PFSK-1 (cell line): ENCODE results near the gene NASP.

Experiments
- FOXP2 ChIP-seq: optimal IDR thresholded peaks from 2 replicates; pipeline ENCODE3; 2011; ENCODE audit warnings: borderline replicate concordance, control low read depth, inconsistent platforms; ENCODE audit not compliant: insufficient read depth; ENCODE audit errors: extremely low read length, extremely low read depth
- POLR2AphosphoS5 ChIP-seq: IDR thresholded peaks from 2 replicates; pipeline ENCODE4 v1.6.1; 2012; ENCODE audit warnings: low read depth, mild to moderate bottlenecking, control low read depth, low read length, moderate library complexity
- SIN3A ChIP-seq: IDR thresholded peaks from 2 replicates; pipeline ENCODE4 v1.6.1; 2012; ENCODE audit warnings: mild to moderate bottlenecking, low read length, moderate library complexity, borderline replicate concordance; ENCODE audit not compliant: insufficient read depth
- TAF1 ChIP-seq: IDR thresholded peaks from 2 replicates; pipeline ENCODE4 v1.6.1; 2012; ENCODE audit warnings: low read length, control low read depth, borderline replicate concordance; ENCODE audit not compliant: insufficient read depth
- TF ChIP-seq, protein P1 (sequence below), 2 experiments: IDR thresholded peaks; 2 replicates each; pipeline versions ENCODE4 v1.6.1 to v1.8.0; 2011 to 2012; ENCODE audit warnings: low read depth in 2 of 2, low read length in 2 of 2, control low read depth in 1 of 2, inconsistent platforms in 1 of 2, mild to moderate bottlenecking in 1 of 2, moderate library complexity in 1 of 2; ENCODE audit not compliant: insufficient read depth in 1 of 2

The NASP gene

DNA sequence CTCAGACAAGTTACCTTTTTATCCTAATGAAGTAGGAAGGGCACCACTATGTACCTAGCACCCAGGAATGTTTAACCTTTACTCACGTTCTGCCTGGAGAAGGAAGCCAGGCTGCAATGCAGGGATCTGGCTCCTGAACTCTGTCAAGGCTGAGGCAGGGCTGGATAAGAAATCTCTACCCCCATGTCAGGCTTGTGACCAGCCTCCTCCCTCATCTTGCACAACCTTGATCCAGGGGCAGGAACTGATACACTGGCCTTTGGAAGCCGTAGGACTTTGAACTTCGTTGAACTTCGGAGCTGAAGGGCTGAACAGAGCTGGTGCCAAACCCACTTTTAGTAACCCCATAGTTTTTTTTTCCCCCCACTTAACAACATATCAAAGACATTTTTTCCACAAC, 41.2 kb upstream of the NASP start:
- TF ChIP-seq, protein P1, sequence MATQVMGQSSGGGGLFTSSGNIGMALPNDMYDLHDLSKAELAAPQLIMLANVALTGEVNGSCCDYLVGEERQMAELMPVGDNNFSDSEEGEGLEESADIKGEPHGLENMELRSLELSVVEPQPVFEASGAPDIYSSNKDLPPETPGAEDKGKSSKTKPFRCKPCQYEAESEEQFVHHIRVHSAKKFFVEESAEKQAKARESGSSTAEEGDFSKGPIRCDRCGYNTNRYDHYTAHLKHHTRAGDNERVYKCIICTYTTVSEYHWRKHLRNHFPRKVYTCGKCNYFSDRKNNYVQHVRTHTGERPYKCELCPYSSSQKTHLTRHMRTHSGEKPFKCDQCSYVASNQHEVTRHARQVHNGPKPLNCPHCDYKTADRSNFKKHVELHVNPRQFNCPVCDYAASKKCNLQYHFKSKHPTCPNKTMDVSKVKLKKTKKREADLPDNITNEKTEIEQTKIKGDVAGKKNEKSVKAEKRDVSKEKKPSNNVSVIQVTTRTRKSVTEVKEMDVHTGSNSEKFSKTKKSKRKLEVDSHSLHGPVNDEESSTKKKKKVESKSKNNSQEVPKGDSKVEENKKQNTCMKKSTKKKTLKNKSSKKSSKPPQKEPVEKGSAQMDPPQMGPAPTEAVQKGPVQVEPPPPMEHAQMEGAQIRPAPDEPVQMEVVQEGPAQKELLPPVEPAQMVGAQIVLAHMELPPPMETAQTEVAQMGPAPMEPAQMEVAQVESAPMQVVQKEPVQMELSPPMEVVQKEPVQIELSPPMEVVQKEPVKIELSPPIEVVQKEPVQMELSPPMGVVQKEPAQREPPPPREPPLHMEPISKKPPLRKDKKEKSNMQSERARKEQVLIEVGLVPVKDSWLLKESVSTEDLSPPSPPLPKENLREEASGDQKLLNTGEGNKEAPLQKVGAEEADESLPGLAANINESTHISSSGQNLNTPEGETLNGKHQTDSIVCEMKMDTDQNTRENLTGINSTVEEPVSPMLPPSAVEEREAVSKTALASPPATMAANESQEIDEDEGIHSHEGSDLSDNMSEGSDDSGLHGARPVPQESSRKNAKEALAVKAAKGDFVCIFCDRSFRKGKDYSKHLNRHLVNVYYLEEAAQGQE (IDR thresholded peaks at IDR 0.05; ENCODE audit: insufficient read depth in 1 of 2, low read depth in 2 of 2, low read length in 2 of 2): no peak
- TF ChIP-seq POLR2AphosphoS5: no peak
- no peak for TF ChIP-seq TAF1
- TF ChIP-seq FOXP2: no peak
- no peak for TF ChIP-seq SIN3A

DNA sequence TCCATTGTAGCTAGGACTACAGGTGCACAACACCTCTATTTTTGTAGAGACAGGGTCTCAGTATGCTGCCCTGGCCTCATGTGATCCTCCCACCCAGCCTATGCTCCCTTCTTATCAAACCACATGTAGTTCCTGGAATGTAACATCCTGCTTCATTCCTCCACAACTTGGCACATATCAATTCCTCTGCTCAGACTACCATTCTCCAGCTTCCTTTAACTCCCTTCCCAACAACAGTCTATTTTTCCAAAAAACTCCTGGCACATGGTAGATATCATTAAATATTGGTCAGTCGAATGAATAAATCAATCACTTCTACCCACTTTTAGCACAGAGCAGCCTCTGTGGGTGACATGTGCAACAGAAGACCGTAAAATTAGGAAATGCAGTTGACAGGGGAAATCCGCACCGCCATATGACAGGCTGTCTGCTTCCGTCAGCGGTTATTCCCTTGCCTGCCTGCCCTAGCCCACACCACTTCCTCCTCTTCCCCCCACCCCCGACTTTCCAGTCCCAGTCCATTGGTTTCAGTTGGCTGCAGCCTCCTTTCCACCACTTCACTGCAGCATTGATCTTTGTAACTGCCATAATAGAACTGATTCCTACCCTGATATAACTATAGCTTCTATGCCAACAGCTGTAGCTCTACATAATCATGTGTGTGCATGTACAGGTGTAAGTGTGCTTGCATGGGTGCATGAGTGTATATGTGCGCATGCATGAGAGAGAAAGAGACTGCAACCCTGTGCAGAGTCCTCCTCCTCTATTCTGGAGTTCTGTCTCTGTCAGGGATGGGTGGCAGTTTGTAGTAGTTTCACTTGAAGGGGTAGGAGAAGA, 40.0 kb upstream of the NASP start:
- TF ChIP-seq, protein P1 (IDR thresholded peaks at IDR 0.05; ENCODE audit: insufficient read depth in 1 of 2, low read depth in 2 of 2, low read length in 2 of 2): no peak
- TF ChIP-seq POLR2AphosphoS5: no peak
- peak; percentile 21 for TF ChIP-seq FOXP2
- TF ChIP-seq SIN3A: no peak; the same call in 1 of the 2 replicates
- no peak for TF ChIP-seq TAF1

DNA sequence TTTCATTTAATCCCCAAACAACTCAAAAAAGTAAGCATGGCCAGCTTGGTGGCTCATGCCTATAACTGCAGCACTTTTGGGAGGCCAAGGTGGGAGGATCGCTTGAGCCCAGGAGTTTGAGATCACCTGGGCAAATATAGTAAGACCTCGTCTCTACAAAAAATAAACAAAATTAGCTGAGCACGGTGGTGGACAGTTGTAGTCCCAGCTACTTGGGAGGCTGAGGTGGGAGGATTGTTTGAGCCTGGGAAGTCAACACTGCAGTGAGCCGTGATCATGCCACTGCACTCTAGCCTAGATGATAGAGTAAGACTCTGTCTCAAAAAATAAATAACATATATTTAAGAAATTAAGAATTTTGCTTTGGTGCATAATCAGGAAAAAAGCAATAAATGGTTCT, 39.3 kb upstream of the NASP start:
- TF ChIP-seq TAF1: no peak
- no peak for TF ChIP-seq FOXP2
- TF ChIP-seq, protein P1 (IDR thresholded peaks at IDR 0.05; ENCODE audit: insufficient read depth in 1 of 2, low read depth in 2 of 2, low read length in 2 of 2): no peak
- TF ChIP-seq SIN3A: no peak
- no peak for TF ChIP-seq POLR2AphosphoS5

DNA sequence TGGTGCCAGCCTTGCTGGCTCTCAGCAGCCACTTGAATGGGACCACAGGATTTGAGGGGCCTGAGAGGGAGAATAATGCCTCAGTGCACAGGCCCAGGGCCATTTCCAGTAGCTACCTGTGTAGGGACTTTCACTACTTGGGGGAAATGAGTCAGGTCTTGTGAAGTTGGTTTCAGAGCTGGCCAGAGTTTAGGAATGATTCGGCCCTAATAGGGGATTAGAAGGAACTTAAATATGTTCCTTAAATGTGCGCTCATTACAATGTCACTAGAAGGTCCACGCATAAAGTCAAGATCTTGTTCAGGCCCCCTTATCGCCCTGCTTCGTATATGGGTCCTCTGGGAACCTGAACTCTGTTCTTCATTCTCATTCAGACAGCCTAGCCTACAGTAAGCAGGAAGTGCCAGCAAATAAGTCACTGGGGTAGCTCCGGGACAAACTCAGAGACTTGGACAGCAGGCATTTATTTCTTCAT, 38.8 kb upstream of the NASP start:
- TF ChIP-seq, protein P1 (IDR thresholded peaks at IDR 0.05; ENCODE audit: insufficient read depth in 1 of 2, low read depth in 2 of 2, low read length in 2 of 2): no peak
- no peak for TF ChIP-seq TAF1
- no peak for TF ChIP-seq SIN3A
- TF ChIP-seq FOXP2: no peak
- TF ChIP-seq POLR2AphosphoS5: no peak
